Lung (tissue), 12 donors: ENCODE results near the gene RCE1. TPM values are rescaled to one million over a fixed set of nuclear protein-coding genes. Genes with fewer than 3 reads are reported as not detected.

Experiments used
- ATAC-seq: fragments of 200-7000 bp; cut with Tn5 transposase; one replicate; pipeline ENCODE4 v1.9.1; 2020; ENCODE audit warnings: moderate number of reproducible peaks; ENCODE audit not compliant: insufficient read depth, low FRiP score
- DNase-seq, 3 donors: peaks; one replicate each; pipeline ENCODE4 v3.0.0-alpha.2; 2013 to 2017
- H3K27ac ChIP-seq, 2 donors: one replicate each; pipeline ENCODE4 v1.5.1; 2013; ENCODE audit warnings: mild to moderate bottlenecking in 2 of 2, moderate library complexity in 2 of 2, control low read depth in 1 of 2, inconsistent platforms in 1 of 2, low read depth in 1 of 2, low read length in 1 of 2
- H3K27me3 ChIP-seq, 3 donors: one replicate each; pipeline ENCODE4 v1.5.1; 2013; ENCODE audit warnings: low read length in 2 of 3; ENCODE audit not compliant: control insufficient read depth in 3 of 3, insufficient read depth in 3 of 3
- H3K36me3 ChIP-seq, 4 donors: one replicate each; pipeline ENCODE4 v1.5.1; 2013; ENCODE audit warnings: low read length in 4 of 4, mild to moderate bottlenecking in 1 of 4, moderate library complexity in 1 of 4; ENCODE audit not compliant: control insufficient read depth in 4 of 4, insufficient read depth in 4 of 4
- H3K4me1 ChIP-seq, 5 donors: one replicate each; pipeline ENCODE4 v1.5.1; 2013; ENCODE audit warnings: low read length in 5 of 5, mild to moderate bottlenecking in 2 of 5, moderate library complexity in 1 of 5; ENCODE audit not compliant: control insufficient read depth in 5 of 5, insufficient read depth in 5 of 5
- H3K4me3 ChIP-seq: one replicate; pipeline ENCODE4 v1.5.1; 2013; ENCODE audit warnings: mild to moderate bottlenecking, control low read depth, moderate library complexity
- H3K9ac ChIP-seq, 2 donors: one replicate each; pipeline ENCODE4 v1.5.1; 2013; ENCODE audit warnings: low read length in 2 of 2, control low read depth in 1 of 2; ENCODE audit not compliant: insufficient read depth in 1 of 2
- H3K9me3 ChIP-seq, 4 donors: one replicate each; pipeline ENCODE4 v1.5.1; 2013; ENCODE audit warnings: low read length in 3 of 4, mild to moderate bottlenecking in 1 of 4, moderate library complexity in 1 of 4; ENCODE audit not compliant: control insufficient read depth in 4 of 4, insufficient read depth in 3 of 4
- WGBS, 2 donors: extraction: QIAGEN DNeasy Blood & Tissue Kit; methylation state at CpG; one replicate each; pipeline ENCODE4 v1.1.7; 2013; 5-methylcytosine and 5-hydroxymethylcytosine counted together
- polyA plus RNA-seq, 2 donors: library from polyadenylated mRNA; stranded (reverse); fragments of 200-250 nt; gene quantifications; one replicate each; pipeline ENCODE4 v1.2.1, GENCODE V29; 2013
- total RNA-seq, 2 donors: library from RNA; depleted of rRNA in 1 of 2; stranded (reverse); fragments of >200 nt in 1 of 2; gene quantifications; one replicate each; pipeline ENCODE4 v1.2.1, GENCODE V29; 2014 to 2021
- TF ChIP-seq, protein P1 (sequence below): IDR thresholded peaks from 2 replicates; pipeline ENCODE4 v1.5.1; 2012; ENCODE audit warnings: mild to moderate bottlenecking; ENCODE audit errors: control extremely low read depth, extremely low read depth
- donor health status: control.
- donor health status: control.
- donor health status: Bipolar disorder and iron deficiency.
- donor health status: healthy.
- donor health status: DM: yes; HTN: yes; CAD: no.

Gene RCE1
- total and polyA plus RNA-seq, 4 donors: 8.7 to 24.0 (median 21.2) TPM

DNA sequence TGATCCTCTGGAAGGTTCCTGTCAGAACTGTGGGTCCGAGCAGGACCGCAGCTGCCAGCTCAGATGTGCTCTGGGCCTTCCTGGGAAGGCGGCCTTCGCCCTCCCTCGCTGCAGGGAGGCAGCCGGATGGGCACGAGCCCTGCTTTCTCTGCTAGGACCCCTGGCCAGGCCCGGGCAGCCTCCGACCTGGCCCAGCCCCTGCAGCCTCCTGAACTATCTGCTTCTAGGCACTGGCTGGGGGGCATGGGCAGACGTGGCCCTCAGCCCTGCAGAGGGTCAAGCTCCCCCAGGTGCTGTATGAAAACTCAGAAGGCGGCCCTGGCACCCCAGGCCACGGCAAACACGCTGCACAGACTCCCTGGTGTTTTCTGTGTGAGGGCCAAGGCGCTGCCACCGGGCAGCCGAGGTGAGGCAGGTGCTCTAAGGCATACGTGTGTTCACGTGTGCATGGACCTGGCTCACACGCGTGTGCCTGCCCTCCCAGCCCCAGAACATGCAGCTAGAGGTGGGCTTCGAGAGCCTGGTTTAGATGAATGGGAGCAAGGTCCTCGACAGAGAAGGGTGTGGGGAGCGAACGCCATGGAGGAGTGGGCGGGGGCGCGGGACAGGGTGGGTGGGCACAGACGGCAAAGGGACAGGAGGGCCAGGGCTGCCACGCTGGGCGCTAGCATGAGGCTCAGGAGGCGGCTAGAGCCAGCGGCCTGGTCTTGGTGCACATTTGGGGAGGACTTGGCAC lies 18.0 kb downstream of the RCE1 start:
- H3K4me3 ChIP-seq: no peak overlapping the region
- H3K9me3 ChIP-seq: no peaks in the 10 kb centered on the region
- ATAC-seq (no peak), DNase-seq (no peak)
- no peak overlapping the region for H3K27ac ChIP-seq
- TF ChIP-seq, protein P1, sequence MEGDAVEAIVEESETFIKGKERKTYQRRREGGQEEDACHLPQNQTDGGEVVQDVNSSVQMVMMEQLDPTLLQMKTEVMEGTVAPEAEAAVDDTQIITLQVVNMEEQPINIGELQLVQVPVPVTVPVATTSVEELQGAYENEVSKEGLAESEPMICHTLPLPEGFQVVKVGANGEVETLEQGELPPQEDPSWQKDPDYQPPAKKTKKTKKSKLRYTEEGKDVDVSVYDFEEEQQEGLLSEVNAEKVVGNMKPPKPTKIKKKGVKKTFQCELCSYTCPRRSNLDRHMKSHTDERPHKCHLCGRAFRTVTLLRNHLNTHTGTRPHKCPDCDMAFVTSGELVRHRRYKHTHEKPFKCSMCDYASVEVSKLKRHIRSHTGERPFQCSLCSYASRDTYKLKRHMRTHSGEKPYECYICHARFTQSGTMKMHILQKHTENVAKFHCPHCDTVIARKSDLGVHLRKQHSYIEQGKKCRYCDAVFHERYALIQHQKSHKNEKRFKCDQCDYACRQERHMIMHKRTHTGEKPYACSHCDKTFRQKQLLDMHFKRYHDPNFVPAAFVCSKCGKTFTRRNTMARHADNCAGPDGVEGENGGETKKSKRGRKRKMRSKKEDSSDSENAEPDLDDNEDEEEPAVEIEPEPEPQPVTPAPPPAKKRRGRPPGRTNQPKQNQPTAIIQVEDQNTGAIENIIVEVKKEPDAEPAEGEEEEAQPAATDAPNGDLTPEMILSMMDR: no peak
- peaks cover 0 to 11% (median 0%) of the 10 kb centered on the region in 4 donors for H3K36me3 ChIP-seq
- H3K9ac ChIP-seq: no peak overlapping the region
- H3K27me3 ChIP-seq: no peaks in the 10 kb centered on the region
- WGBS, 2 donors: 95 to 96% methylated on average over 32 of the region's 32 CpGs
- H3K4me1 ChIP-seq: peaks cover 0 to 5% (median 0%) of the 10 kb centered on the region in 5 donors

- TF ChIP-seq, protein P1: no peak
- Histone ChIP-seq H3K4me3 (no peak overlapping the region), H3K27ac (no peak overlapping the region), H3K27me3 (no peaks in the 10 kb centered on the region), H3K36me3 (peaks cover 0 to 11% (median 0%) of the 10 kb centered on the region in 4 donors), H3K9ac (no peak overlapping the region), H3K4me1 (peaks cover 0 to 5% (median 0%) of the 10 kb centered on the region in 5 donors), H3K9me3 (no peaks in the 10 kb centered on the region)
- 92 to 94% methylated on average over 29 to 30 of the region's 30 CpGs for WGBS, 2 donors
- no peak for ATAC-seq
- DNase-seq: no peak
Measured at GRCh38 chr11:66861774-66862558, 18.7 kb downstream of the RCE1 start.

GRCh38 chr11:66862559-66863037 lies 19.4 kb downstream of the RCE1 start:
- TF ChIP-seq, protein P1: no peak
- no peak for ATAC-seq
- Histone ChIP-seq H3K27me3 (no peaks in the 10 kb centered on the region), H3K9ac (no peak overlapping the region), H3K4me1 (peaks cover 0 to 2% (median 0%) of the 10 kb centered on the region in 5 donors), H3K4me3 (no peak overlapping the region), H3K9me3 (no peaks in the 10 kb centered on the region), H3K36me3 (peaks cover 0 to 11% (median 0%) of the 10 kb centered on the region in 4 donors), H3K27ac (no peak overlapping the region)
- WGBS, 2 donors: 92 to 93% methylated on average over 11 of the region's 11 CpGs
- no peak for DNase-seq
